HCT116 (cell line): ENCODE measurements around the gene ARMC8. TPM values are rescaled to one million over a fixed set of nuclear protein-coding genes. Genes with fewer than 3 reads are reported as not detected.

Source experiments
- ATAC-seq: fragments of 200-7000 bp; cut with Tn5 transposase; 2 replicates; pipeline ENCODE4 v1.9.1; 2020; ENCODE audit warnings: mild to moderate bottlenecking, moderate library complexity
- BruUV-seq: library from RNA; stranded (reverse); fragments of 400-500 nt; replicated peaks from 2 replicates; lab custom pipeline; 2021; lab: Mats Ljungman, UMichigan
- CTCF ChIA-PET: fragments of 300-600 bp; sonication (Branson Sonifier 250); formaldehyde crosslinking; loops from one replicate; lab custom pipeline; 2021; ENCODE audit warnings: antibody characterized with exemption; lab: Charles Lee
- POLR2A ChIA-PET: fragments of 300-600, 350-600 bp; sonication (Branson Sonifier 250); formaldehyde crosslinking; loops from one replicate; lab custom pipeline; 2021; ENCODE audit warnings: antibody characterized with exemption; lab: Charles Lee
- RAD21 ChIA-PET, 2 experiments: fragments of 300-600 bp; sonication (Branson Sonifier 250); formaldehyde crosslinking; loops; one replicate each; lab custom pipeline; 2023; ENCODE audit warnings: low total read pairs in 2 of 2; ENCODE audit not compliant: uncharacterized antibody in 2 of 2, unreplicated experiment in 2 of 2, low non-redundant PET in 1 of 2; lab: Charles Lee
- DNase-seq: peaks from one replicate; pipeline ENCODE4 v3.0.0-alpha.2; 2010; ENCODE audit warnings: low read depth, low spot score
- H2AFZ ChIP-seq: fragments of 200-600 bp; shearing (Covaris generic), sonication (generic); 2 replicates; pipeline ENCODE4 v1.6.1; 2017; ENCODE audit warnings: low read depth, mixed run types, mixed read lengths, antibody characterized with exemption, low read length; ENCODE audit not compliant: poor library complexity, severe bottlenecking
- H3K27ac ChIP-seq: 2 replicates; pipeline ENCODE4 v1.5.1; 2012; ENCODE audit warnings: low read depth, low read length
- H3K27me3 ChIP-seq: fragments of 200-600 bp; sonication (generic); 2 replicates; pipeline ENCODE4 v1.6.1; 2016; ENCODE audit warnings: mixed run types, low read length, mixed read lengths; ENCODE audit not compliant: insufficient read depth
- H3K36me3 ChIP-seq, 2 experiments: fragments of 200-500 bp in 1 of 2; fragments of 200-600 bp in 1 of 2; sonication (Bioruptor generic) in 1 of 2; sonication (generic) in 1 of 2; 2 replicates each; pipeline versions ENCODE4 v1.5.1 to v1.6.1; 2014 to 2016; ENCODE audit warnings: low read length in 2 of 2, inconsistent platforms in 1 of 2, mixed read lengths in 1 of 2, mixed run types in 1 of 2; ENCODE audit not compliant: insufficient read depth in 2 of 2, control insufficient read depth in 1 of 2
- H3K4me1 ChIP-seq, 2 experiments: fragments of 200-600 bp in 1 of 2; sonication (generic) in 1 of 2; 2 replicates each; pipeline versions ENCODE4 v1.5.1 to v1.6.1; 2012 to 2017; ENCODE audit warnings: low read length in 2 of 2, inconsistent platforms in 1 of 2, mild to moderate bottlenecking in 1 of 2, mixed read lengths in 1 of 2, mixed run types in 1 of 2, moderate library complexity in 1 of 2; ENCODE audit not compliant: insufficient read depth in 2 of 2, control insufficient read depth in 1 of 2
- H3K4me2 ChIP-seq: fragments of 200-600 bp; sonication (generic); 2 replicates; pipeline ENCODE4 v1.6.1; 2017; ENCODE audit warnings: mixed run types, low read length, mixed read lengths
- H3K4me3 ChIP-seq, 2 experiments: fragments of 200-600 bp in 1 of 2; sonication (generic) in 1 of 2; replicated peaks in 1 of 2; 2 replicates each; pipeline ENCODE4 v1.5.1; 2011 to 2016; ENCODE audit warnings: low read length in 2 of 2, control low read depth in 1 of 2, low read depth in 1 of 2, mild to moderate bottlenecking in 1 of 2, mixed read lengths in 1 of 2, mixed run types in 1 of 2
- H3K79me2 ChIP-seq: fragments of 200-600 bp; sonication (generic); 2 replicates; pipeline ENCODE4 v1.6.1; 2017; ENCODE audit warnings: mild to moderate bottlenecking, mixed run types, low read length, moderate library complexity, mixed read lengths; ENCODE audit not compliant: insufficient read depth
- H3K9ac ChIP-seq: fragments of 200-600 bp; sonication (generic); 2 replicates; pipeline ENCODE4 v1.6.1; 2016; ENCODE audit warnings: low read length, mixed read lengths
- H3K9me2 ChIP-seq: fragments of 200-600 bp; sonication (generic), shearing (Covaris generic); 2 replicates; pipeline ENCODE4 v1.6.1; 2017; ENCODE audit warnings: mixed run types, mild to moderate bottlenecking, moderate library complexity; ENCODE audit not compliant: insufficient read depth
- H3K9me3 ChIP-seq, 2 experiments: fragments of 200-500 bp in 1 of 2; fragments of 200-600 bp in 1 of 2; sonication (Bioruptor generic) in 1 of 2; sonication (generic) in 1 of 2; 2 replicates each; pipeline ENCODE4 v1.6.1; 2014 to 2017; ENCODE audit warnings: low read length in 2 of 2, mixed read lengths in 2 of 2, inconsistent platforms in 1 of 2, low read depth in 1 of 2, mild to moderate bottlenecking in 1 of 2, mixed run types in 1 of 2, moderate library complexity in 1 of 2; ENCODE audit not compliant: control insufficient read depth in 1 of 2, insufficient read depth in 1 of 2
- H4K20me1 ChIP-seq: fragments of 200-600 bp; sonication (generic), shearing (Covaris generic); 2 replicates; pipeline ENCODE4 v1.6.1; 2017; ENCODE audit warnings: mixed run types, mild to moderate bottlenecking, moderate library complexity; ENCODE audit not compliant: insufficient read depth
- CBX3 ChIP-seq: IDR thresholded peaks from 2 replicates; pipeline ENCODE4 v1.6.1; 2012; ENCODE audit warnings: low read depth
- EGR1 ChIP-seq: IDR thresholded peaks from 2 replicates; pipeline ENCODE4 v1.6.1; 2012; ENCODE audit warnings: low read depth
- EZH2 ChIP-seq: fragments of 200-600 bp; sonication (generic); IDR thresholded peaks from 2 replicates; pipeline ENCODE4 v1.6.1; 2017; ENCODE audit warnings: antibody characterized with exemption, mixed run types
- EZH2phosphoT487 ChIP-seq: fragments of 200-600 bp; IDR thresholded peaks from 2 replicates; pipeline ENCODE4 v1.6.1; 2018; ENCODE audit warnings: antibody characterized with exemption, borderline replicate concordance
- FOSL1 ChIP-seq: IDR thresholded peaks from 2 replicates; pipeline ENCODE4 v1.6.1; 2012; ENCODE audit warnings: low read depth
- POLR2A ChIP-seq: IDR thresholded peaks from 2 replicates; pipeline ENCODE4 v1.7.0; 2011; ENCODE audit warnings: borderline replicate concordance; ENCODE audit not compliant: insufficient read depth, insufficient read length; ENCODE audit errors: extremely low read depth
- SIN3A ChIP-seq: IDR thresholded peaks from 2 replicates; pipeline ENCODE4 v1.6.1; 2012; ENCODE audit warnings: low read depth
- SRF ChIP-seq: IDR thresholded peaks from 2 replicates; pipeline ENCODE4 v1.6.1; 2012; ENCODE audit warnings: low read depth
- TCF7L2 ChIP-seq: IDR thresholded peaks from 2 replicates; pipeline ENCODE4 v1.7.0; 2011; ENCODE audit warnings: borderline replicate concordance, inconsistent platforms; ENCODE audit not compliant: insufficient read depth, insufficient read length; ENCODE audit errors: extremely low read depth
- YY1 ChIP-seq: IDR thresholded peaks from 2 replicates; pipeline ENCODE4 v1.6.1; 2011; ENCODE audit warnings: low read length, low read depth, moderate library complexity, mild to moderate bottlenecking; ENCODE audit not compliant: insufficient replicate concordance; ENCODE audit errors: extremely low read depth
- ZFX ChIP-seq: fragments of 450-650 bp; IDR thresholded peaks from 2 replicates; pipeline ENCODE4 v1.6.1; 2017
- ZNF274 ChIP-seq: fragments of 200-500 bp; sonication (Bioruptor generic); IDR thresholded peaks from 2 replicates; pipeline ENCODE4 v1.6.1; 2014; ENCODE audit warnings: mild to moderate bottlenecking, low read depth, low read length, inconsistent platforms
- intact Hi-C: fragments of 100-400 bp; cut with micrococcal nuclease; formaldehyde crosslinking; loops from 2 replicates; pipeline ENCODE4 v1.10.0; 2022
- total RNA-seq: library from RNA; stranded (reverse); gene quantifications from one replicate; pipeline ENCODE4 v1.2.1, GENCODE V29; 2021; ENCODE audit not compliant: unreplicated experiment
- TF ChIP-seq, protein P1 (sequence below): IDR thresholded peaks from 2 replicates; pipeline ENCODE4 v1.6.1; 2012; ENCODE audit warnings: low read depth
- TF ChIP-seq, protein P2 (sequence below): IDR thresholded peaks from 2 replicates; pipeline ENCODE4 v1.6.1; 2012
- TF ChIP-seq, protein P3 (sequence below): IDR thresholded peaks from 2 replicates; pipeline ENCODE4 v1.6.1; 2012
- TF ChIP-seq, protein P4 (sequence below), 3 experiments: fragments of 200-600 bp in 1 of 3; sonication (generic) in 1 of 3; IDR thresholded peaks in 2 of 3; conservative IDR thresholded peaks in 1 of 3; 2 replicates each; pipeline ENCODE4 v1.5.1; 2012 to 2017; ENCODE audit warnings: low read depth in 2 of 3, low read length in 2 of 3, antibody characterized with exemption in 1 of 3, borderline replicate concordance in 1 of 3, control low read depth in 1 of 3, mild to moderate bottlenecking in 1 of 3, mixed read lengths in 1 of 3, mixed run types in 1 of 3, moderate library complexity in 1 of 3; ENCODE audit not compliant: insufficient read depth in 1 of 3
- TF ChIP-seq, protein P5 (sequence below): IDR thresholded peaks from 2 replicates; pipeline ENCODE4 v1.6.1; 2011; ENCODE audit warnings: mild to moderate bottlenecking, low read length, moderate library complexity; ENCODE audit not compliant: insufficient replicate concordance; ENCODE audit errors: extremely low read depth

Gene ARMC8
- total RNA-seq, 1 experiment from 2014 or later: 36.2 TPM

DNA sequence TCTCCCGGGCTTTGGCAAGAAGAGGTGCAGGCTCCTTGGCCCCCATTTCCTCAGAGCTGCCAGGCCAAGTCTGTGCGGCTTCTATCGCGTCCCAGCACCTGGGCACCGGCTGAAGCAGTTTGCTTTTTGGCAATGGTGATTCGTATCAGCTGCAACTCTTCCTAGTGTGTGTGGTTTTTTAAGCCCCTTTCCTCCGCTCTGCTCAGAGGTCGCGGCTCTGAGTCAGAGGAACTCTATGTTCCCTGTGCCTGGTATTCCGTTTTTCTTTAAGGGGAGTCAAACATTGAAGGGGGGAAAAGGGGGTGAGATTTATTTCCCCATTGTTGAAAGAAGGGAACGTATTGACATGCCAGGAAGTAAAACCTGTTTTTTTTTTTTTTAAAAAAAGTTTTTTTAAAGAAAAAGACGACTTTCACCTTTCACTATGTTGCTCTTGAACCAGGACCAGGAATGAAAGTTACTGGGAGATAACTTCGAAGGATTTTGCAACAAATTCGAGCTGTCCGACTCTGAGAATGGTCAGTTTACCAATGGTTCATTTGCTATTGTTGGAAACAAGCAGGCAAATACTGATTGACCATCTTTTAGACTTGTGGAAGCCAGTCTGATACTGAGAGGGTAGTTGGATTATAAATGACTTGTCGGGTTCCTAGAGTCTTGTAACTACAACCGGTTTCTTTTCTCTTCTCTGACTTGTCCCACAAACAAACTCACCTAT, 1.1 kb downstream of the ARMC8 start:
- no peak for ATAC-seq
- Histone ChIP-seq H3K4me3 (peak overlapping the region; percentile 89 to 95), H3K27me3 (no peaks in the 10 kb centered on the region), H3K9me3 (no peaks in the 10 kb centered on the region), H4K20me1 (no peaks in the 10 kb centered on the region), H3K27ac (peak overlapping the region; percentile 71), H3K9ac (peak overlapping the region; percentile 88), H3K4me1 (peaks cover 9 to 29% of the 10 kb centered on the region in 2 experiments; a peak in 3 of 4 replicates), H3K36me3 (0 out of 4 replicates have a peak, but pooled peaks cover 0 to 2% of the 10 kb centered on the region in 2 experiments), H3K9me2 (no peaks in the 10 kb centered on the region), H2AFZ (peak overlapping the region; percentile 91), H3K4me2 (peak overlapping the region; percentile 82), H3K79me2 (peaks cover 59% of the 10 kb centered on the region)
- TF ChIP-seq, protein P1, sequence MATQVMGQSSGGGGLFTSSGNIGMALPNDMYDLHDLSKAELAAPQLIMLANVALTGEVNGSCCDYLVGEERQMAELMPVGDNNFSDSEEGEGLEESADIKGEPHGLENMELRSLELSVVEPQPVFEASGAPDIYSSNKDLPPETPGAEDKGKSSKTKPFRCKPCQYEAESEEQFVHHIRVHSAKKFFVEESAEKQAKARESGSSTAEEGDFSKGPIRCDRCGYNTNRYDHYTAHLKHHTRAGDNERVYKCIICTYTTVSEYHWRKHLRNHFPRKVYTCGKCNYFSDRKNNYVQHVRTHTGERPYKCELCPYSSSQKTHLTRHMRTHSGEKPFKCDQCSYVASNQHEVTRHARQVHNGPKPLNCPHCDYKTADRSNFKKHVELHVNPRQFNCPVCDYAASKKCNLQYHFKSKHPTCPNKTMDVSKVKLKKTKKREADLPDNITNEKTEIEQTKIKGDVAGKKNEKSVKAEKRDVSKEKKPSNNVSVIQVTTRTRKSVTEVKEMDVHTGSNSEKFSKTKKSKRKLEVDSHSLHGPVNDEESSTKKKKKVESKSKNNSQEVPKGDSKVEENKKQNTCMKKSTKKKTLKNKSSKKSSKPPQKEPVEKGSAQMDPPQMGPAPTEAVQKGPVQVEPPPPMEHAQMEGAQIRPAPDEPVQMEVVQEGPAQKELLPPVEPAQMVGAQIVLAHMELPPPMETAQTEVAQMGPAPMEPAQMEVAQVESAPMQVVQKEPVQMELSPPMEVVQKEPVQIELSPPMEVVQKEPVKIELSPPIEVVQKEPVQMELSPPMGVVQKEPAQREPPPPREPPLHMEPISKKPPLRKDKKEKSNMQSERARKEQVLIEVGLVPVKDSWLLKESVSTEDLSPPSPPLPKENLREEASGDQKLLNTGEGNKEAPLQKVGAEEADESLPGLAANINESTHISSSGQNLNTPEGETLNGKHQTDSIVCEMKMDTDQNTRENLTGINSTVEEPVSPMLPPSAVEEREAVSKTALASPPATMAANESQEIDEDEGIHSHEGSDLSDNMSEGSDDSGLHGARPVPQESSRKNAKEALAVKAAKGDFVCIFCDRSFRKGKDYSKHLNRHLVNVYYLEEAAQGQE: no peak
- TF ChIP-seq EGR1 (no peak), POLR2A (no peak), ZFX (no peak), SIN3A (no peak), CBX3 (no peak), EZH2phosphoT487 (no peak), YY1 (no peak), ZNF274 (no peak), FOSL1 (no peak), SRF (no peak), TCF7L2 (no peak), EZH2 (no peak)
- TF ChIP-seq, protein P2, sequence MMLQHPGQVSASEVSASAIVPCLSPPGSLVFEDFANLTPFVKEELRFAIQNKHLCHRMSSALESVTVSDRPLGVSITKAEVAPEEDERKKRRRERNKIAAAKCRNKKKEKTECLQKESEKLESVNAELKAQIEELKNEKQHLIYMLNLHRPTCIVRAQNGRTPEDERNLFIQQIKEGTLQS: no peak
- TF ChIP-seq, protein P3, sequence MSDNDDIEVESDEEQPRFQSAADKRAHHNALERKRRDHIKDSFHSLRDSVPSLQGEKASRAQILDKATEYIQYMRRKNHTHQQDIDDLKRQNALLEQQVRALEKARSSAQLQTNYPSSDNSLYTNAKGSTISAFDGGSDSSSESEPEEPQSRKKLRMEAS: no peak
- TF ChIP-seq, protein P4, sequence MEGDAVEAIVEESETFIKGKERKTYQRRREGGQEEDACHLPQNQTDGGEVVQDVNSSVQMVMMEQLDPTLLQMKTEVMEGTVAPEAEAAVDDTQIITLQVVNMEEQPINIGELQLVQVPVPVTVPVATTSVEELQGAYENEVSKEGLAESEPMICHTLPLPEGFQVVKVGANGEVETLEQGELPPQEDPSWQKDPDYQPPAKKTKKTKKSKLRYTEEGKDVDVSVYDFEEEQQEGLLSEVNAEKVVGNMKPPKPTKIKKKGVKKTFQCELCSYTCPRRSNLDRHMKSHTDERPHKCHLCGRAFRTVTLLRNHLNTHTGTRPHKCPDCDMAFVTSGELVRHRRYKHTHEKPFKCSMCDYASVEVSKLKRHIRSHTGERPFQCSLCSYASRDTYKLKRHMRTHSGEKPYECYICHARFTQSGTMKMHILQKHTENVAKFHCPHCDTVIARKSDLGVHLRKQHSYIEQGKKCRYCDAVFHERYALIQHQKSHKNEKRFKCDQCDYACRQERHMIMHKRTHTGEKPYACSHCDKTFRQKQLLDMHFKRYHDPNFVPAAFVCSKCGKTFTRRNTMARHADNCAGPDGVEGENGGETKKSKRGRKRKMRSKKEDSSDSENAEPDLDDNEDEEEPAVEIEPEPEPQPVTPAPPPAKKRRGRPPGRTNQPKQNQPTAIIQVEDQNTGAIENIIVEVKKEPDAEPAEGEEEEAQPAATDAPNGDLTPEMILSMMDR (IDR thresholded peaks at IDR 0.05 in 2 of 3, conservative IDR thresholded peaks at IDR 0.05 in 1 of 3; ENCODE audit: borderline replicate concordance in 1 of 3, insufficient read depth in 1 of 3, low read depth in 2 of 3, low read length in 2 of 3): no peak
- TF ChIP-seq, protein P5, sequence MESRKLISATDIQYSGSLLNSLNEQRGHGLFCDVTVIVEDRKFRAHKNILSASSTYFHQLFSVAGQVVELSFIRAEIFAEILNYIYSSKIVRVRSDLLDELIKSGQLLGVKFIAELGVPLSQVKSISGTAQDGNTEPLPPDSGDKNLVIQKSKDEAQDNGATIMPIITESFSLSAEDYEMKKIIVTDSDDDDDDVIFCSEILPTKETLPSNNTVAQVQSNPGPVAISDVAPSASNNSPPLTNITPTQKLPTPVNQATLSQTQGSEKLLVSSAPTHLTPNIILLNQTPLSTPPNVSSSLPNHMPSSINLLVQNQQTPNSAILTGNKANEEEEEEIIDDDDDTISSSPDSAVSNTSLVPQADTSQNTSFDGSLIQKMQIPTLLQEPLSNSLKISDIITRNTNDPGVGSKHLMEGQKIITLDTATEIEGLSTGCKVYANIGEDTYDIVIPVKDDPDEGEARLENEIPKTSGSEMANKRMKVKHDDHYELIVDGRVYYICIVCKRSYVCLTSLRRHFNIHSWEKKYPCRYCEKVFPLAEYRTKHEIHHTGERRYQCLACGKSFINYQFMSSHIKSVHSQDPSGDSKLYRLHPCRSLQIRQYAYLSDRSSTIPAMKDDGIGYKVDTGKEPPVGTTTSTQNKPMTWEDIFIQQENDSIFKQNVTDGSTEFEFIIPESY: no peak
- ChIA-PET POLR2A (interaction anchor here (0.8 kb wide), 1 partner anchor 13 kb away, joined by 3 read pairs; the partner anchor contains the start of gene DBR1), RAD21 (no interaction called here), CTCF (no interaction called here)
- TSS peak; percentile 39 for BruUV-seq
- no peak for DNase-seq
- intact Hi-C loops: loop anchor here (5.0 to 10.0 kb wide), 3 partner anchors 159 to 729 kb away; partner anchors contain the start of gene MRAS
